GM12801 (cell line): ENCODE measurements around the gene KCNK4.

ENCODE experiments used
- TF ChIP-seq, protein P1 (sequence below): IDR thresholded peaks from one replicate; pipeline ENCODE4 v1.5.1; 2011; ENCODE audit warnings: control low read depth; ENCODE audit not compliant: insufficient read length; ENCODE audit errors: extremely low read depth

Gene KCNK4

DNA sequence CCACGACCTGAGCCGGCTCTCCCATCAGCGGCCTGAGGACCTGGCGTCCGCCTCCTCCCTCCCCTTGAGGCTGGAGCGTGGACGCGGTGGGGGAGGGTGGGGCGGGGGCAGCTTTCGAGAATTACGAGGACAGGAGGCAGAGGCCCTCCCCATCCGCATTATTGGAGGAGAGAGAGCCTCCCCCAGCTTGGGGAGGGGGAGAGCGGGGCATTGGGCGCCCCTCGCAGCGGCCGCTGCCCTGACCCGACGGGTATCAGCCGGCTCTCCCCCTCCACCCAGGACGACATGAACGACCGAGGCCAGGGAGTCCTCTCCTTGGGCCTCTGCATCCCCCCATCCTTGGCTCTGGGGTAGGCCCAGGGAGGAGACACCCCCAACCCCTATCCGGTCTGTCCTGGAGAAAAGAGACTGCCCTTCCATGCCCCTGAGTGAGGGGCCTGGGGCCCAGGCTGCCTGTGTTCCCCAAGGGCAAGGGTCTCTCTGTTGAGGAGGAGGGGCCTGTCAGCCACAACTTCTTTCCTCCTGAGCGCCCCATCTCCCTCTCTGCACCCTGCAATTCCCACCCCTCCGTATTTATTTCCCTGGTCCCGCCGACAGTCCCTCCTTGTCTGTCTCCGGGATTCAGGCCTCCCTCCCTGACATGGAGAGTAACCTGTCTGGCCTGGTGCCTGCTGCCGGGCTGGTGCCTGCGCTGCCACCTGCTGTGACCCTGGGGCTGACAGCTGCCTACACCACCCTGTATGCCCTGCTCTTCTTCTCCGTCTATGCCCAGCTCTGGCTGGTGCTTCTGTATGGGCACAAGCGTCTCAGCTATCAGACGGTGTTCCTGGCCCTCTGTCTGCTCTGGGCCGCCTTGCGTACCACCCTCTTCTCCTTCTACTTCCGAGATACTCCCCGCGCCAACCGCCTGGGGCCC, 5.0 kb upstream of the KCNK4 start:
- TF ChIP-seq, protein P1, sequence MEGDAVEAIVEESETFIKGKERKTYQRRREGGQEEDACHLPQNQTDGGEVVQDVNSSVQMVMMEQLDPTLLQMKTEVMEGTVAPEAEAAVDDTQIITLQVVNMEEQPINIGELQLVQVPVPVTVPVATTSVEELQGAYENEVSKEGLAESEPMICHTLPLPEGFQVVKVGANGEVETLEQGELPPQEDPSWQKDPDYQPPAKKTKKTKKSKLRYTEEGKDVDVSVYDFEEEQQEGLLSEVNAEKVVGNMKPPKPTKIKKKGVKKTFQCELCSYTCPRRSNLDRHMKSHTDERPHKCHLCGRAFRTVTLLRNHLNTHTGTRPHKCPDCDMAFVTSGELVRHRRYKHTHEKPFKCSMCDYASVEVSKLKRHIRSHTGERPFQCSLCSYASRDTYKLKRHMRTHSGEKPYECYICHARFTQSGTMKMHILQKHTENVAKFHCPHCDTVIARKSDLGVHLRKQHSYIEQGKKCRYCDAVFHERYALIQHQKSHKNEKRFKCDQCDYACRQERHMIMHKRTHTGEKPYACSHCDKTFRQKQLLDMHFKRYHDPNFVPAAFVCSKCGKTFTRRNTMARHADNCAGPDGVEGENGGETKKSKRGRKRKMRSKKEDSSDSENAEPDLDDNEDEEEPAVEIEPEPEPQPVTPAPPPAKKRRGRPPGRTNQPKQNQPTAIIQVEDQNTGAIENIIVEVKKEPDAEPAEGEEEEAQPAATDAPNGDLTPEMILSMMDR, result no peak

DNA sequence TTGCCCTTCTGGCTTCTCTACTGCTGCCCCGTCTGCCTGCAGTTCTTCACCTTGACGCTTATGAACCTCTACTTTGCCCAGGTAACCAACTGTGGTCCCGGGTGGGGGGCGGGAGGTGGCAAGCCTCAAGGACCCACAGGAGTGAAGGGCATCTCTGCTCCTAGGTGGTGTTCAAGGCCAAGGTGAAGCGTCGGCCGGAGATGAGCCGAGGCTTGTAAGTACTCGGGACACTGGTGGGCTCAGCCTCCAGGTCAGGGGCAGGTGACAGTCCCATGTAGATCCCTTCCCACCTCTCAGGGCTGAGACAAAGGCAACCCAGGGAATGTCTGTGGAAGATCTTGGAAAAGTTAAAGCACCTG, 4.3 kb upstream of the KCNK4 start:
- TF ChIP-seq, protein P1, result no peak

DNA sequence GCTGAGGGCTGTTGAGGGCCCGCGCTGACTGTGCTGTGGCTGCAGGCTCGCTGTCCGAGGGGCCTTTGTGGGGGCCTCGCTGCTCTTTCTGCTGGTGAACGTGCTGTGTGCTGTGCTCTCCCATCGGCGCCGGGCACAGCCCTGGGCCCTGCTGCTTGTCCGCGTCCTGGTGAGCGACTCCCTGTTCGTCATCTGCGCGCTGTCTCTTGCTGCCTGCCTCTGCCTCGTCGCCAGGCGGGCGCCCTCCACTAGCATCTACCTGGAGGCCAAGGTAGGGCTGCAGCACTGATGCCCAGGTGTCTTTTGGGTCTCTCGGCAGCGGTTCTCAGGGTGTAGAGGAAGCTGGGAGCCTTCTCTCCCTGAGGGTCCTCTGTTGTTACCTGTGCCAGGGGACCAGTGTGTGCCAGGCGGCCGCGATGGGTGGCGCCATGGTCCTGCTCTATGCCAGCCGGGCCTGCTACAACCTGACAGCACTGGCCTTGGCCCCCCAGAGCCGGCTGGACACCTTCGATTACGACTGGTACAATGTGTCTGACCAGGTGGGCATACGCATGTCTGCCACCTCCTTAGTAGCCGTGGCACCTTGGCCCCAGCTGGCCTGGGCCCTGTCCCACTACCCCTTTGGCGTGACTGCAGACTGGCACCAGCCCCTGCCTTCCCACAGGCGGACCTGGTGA, 3.3 kb upstream of the KCNK4 start:
- TF ChIP-seq, protein P1, result no peak

DNA sequence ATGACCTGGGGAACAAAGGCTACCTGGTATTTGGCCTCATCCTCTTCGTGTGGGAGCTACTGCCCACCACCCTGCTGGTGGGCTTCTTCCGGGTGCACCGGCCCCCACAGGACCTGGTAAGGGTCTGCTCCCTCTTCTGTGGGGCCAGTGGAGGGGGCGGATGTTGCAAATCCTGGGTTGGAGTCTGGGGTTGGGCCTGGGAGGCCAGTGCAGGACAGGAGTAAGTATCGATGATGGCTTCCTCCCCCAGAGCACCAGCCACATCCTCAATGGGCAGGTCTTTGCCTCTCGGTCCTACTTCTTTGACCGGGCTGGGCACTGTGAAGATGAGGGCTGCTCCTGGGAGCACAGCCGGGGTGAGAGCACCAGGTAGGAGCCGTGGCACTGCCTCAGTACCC, 2.8 kb upstream of the KCNK4 start:
- TF ChIP-seq, protein P1, result no peak

DNA sequence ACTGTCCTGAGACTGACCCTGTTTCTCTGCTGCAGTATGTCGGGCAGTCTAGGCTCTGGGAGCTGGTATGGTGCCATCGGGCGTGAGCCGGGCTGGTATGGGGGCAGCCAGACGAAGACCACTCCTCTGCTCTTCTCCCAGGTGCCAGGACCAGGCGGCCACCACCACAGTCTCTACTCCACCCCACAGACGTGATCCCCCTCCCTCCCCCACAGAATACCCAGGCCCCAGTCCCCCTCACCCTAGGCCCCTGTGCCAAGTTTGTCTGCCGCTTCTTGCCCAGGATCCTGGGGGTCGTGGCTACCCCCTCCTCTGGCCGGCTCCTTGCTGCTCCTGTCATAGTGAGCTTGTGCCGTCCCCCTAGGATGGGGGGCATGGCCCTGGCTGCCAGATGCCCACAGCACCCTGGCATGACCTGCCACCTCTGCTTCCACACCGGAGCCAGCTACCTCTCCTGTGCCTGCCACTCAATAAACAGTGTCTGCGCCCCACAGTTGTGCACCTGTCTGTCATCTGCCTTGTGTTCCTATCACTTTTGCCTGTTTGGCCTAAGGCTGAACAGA, 2.0 kb upstream of the KCNK4 start:
- TF ChIP-seq, protein P1, result no peak

DNA sequence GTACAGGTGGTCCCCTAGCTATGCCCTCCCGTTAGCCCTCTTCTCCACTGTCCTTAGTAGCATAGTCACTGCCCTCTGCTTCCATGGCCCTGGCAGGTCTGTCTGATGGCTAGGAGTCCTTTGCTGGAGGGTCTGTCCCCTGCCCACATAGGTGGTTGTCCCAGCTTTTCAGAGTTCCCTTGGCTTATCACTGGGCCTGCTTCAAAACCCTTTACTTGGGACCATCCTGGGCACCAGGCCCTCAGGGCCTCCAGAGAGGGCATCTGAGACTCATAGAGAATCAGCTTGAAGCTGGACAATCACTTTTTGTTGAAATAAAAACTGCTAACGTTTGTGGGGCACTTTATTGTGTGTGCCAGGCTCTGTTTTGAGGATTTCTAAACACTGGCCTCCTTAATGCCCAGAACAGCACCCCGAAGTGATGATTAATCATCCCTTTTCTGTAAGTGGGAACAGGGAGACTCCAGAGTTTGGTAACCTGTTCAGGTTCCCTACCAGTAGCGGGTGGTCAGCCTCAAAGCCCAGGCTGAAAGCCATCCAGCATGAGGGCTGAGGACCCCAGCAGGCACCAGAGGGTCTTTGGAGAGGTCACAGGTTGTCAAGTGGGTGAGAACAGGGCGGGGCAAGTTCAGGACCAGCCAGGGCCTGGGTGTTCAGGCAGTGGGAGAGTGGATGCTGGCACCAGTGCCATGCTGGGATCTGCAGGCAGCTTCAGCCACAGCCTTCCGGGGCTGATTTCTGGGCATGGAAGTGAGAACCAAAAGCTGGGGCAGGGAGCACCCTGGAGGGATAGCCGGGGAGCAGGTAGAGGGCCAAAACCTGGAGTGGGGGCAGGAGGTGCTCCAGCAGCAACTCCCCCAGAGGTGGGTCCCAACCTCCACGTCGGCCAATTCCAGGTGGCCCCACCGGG, 495 bp upstream of the KCNK4 start:
- TF ChIP-seq, protein P1, result no peak
